IMR-90 (cell line): Measurements from ENCODE around the gene HSPA13. TPM values are rescaled to one million over a fixed set of nuclear protein-coding genes. Genes with fewer than 3 reads are reported as not detected.

ENCODE experiments used
- ATAC-seq: fragments of 200-7000 bp; cut with Tn5 transposase; 2 replicates; pipeline ENCODE4 v1.9.1; 2020; ENCODE audit warnings: low read depth, mild to moderate bottlenecking, moderate library complexity
- BruUV-seq: library from RNA; stranded (reverse); fragments of 400-500 nt; replicated peaks from 2 replicates; lab custom pipeline; 2021; lab: Mats Ljungman, UMichigan
- CTCF ChIA-PET: fragments of 300-600 bp; formaldehyde crosslinking; extraction: SDS; loops from one replicate; lab custom pipeline; 2021; ENCODE audit warnings: antibody characterized with exemption; lab: Yijun Ruan, JAX
- POLR2A ChIA-PET: fragments of 300-600 bp; sonication (Branson Sonifier 250); formaldehyde crosslinking; loops from one replicate; lab custom pipeline; 2022; ENCODE audit warnings: antibody characterized with exemption; ENCODE audit not compliant: unreplicated experiment; lab: Charles Lee
- DNase-seq: peaks from one replicate; pipeline ENCODE4 v3.0.0; 2013
- H2AFZ ChIP-seq: replicated peaks from 2 replicates; pipeline ENCODE3; 2013; ENCODE audit warnings: low read length, mild to moderate bottlenecking; ENCODE audit not compliant: poor library complexity
- H2AK5ac ChIP-seq: 2 replicates; pipeline ENCODE4 v1.6.1; 2013; ENCODE audit warnings: low read depth, low read length, inconsistent platforms
- H2AK9ac ChIP-seq: replicated peaks from 2 replicates; pipeline ENCODE3; 2013; ENCODE audit warnings: mild to moderate bottlenecking, low read depth, low read length, moderate library complexity; ENCODE audit not compliant: poor library complexity
- H2BK120ac ChIP-seq: 2 replicates; pipeline ENCODE4 v1.6.1; 2013; ENCODE audit warnings: low read depth, low read length, inconsistent platforms
- H2BK15ac ChIP-seq: 3 replicates; pipeline ENCODE4 v1.6.1; 2013; ENCODE audit warnings: low read depth, low read length, inconsistent platforms
- H2BK20ac ChIP-seq: 2 replicates; pipeline ENCODE4 v1.6.1; 2013; ENCODE audit warnings: low read depth, mild to moderate bottlenecking, inconsistent platforms, low read length, moderate library complexity
- H2BK5ac ChIP-seq: 2 replicates; pipeline ENCODE4 v1.6.1; 2013; ENCODE audit warnings: mild to moderate bottlenecking, low read depth, low read length, inconsistent platforms; ENCODE audit not compliant: poor library complexity, severe bottlenecking
- H3K14ac ChIP-seq: replicated peaks from 2 replicates; pipeline ENCODE4 v1.6.1; 2013; ENCODE audit warnings: low read depth, low read length, inconsistent platforms
- H3K18ac ChIP-seq: 2 replicates; pipeline ENCODE4 v1.6.1; 2013; ENCODE audit warnings: low read depth, low read length, control low read depth
- H3K23ac ChIP-seq: 2 replicates; pipeline ENCODE4 v1.6.1; 2013; ENCODE audit warnings: low read depth, low read length, inconsistent platforms
- H3K27ac ChIP-seq: 2 replicates; pipeline ENCODE4 v1.5.1; 2013; ENCODE audit warnings: mild to moderate bottlenecking, control low read depth, low read length; ENCODE audit not compliant: insufficient read depth
- H3K27me3 ChIP-seq: 2 replicates; pipeline ENCODE4 v1.6.1; 2013; ENCODE audit warnings: low read length; ENCODE audit not compliant: control insufficient read depth, insufficient read depth
- H3K36me3 ChIP-seq: 2 replicates; pipeline ENCODE4 v1.6.1; 2013; ENCODE audit warnings: low read length, mixed read lengths; ENCODE audit not compliant: control insufficient read depth, insufficient read depth
- H3K4ac ChIP-seq: 2 replicates; pipeline ENCODE4 v1.6.1; 2013; ENCODE audit warnings: low read depth, low read length, inconsistent platforms
- H3K4me1 ChIP-seq: 2 replicates; pipeline ENCODE4 v1.6.1; 2013; ENCODE audit warnings: low read length, mixed read lengths; ENCODE audit not compliant: control insufficient read depth, insufficient read depth
- H3K4me2 ChIP-seq: 2 replicates; pipeline ENCODE4 v1.6.1; 2013; ENCODE audit warnings: low read depth, mild to moderate bottlenecking, control low read depth, low read length, moderate library complexity
- H3K4me3 ChIP-seq: 2 replicates; pipeline ENCODE4 v1.5.1; 2013; ENCODE audit warnings: low read depth, mild to moderate bottlenecking, control low read depth, low read length, moderate library complexity; ENCODE audit not compliant: insufficient read depth
- H3K56ac ChIP-seq: 2 replicates; pipeline ENCODE4 v1.6.1; 2013; ENCODE audit warnings: low read length, inconsistent platforms; ENCODE audit not compliant: insufficient read depth; ENCODE audit errors: extremely low read depth
- H3K79me1 ChIP-seq, 2 experiments: 2 replicates each; pipeline ENCODE4 v1.6.1; 2013; ENCODE audit warnings: low read length in 2 of 2, inconsistent platforms in 1 of 2, low read depth in 1 of 2
- H3K9ac ChIP-seq: 2 replicates; pipeline ENCODE4 v1.6.1; 2013; ENCODE audit warnings: low read depth, low read length, control low read depth
- H3K9me1 ChIP-seq: 2 replicates; pipeline ENCODE4 v1.6.1; 2013; ENCODE audit warnings: low read length, inconsistent platforms; ENCODE audit not compliant: insufficient read depth
- H3K9me3 ChIP-seq: 2 replicates; pipeline ENCODE4 v1.6.1; 2013; ENCODE audit warnings: low read length; ENCODE audit not compliant: control insufficient read depth, insufficient read depth
- H4K20me1 ChIP-seq: 2 replicates; pipeline ENCODE4 v1.6.1; 2013; ENCODE audit warnings: low read length, inconsistent platforms; ENCODE audit not compliant: insufficient read depth
- H4K5ac ChIP-seq: 2 replicates; pipeline ENCODE4 v1.6.1; 2013; ENCODE audit warnings: mild to moderate bottlenecking, low read depth, low read length, control low read depth
- H4K8ac ChIP-seq, 2 experiments: 2 replicates each; pipeline ENCODE4 v1.6.1; 2013; ENCODE audit warnings: low read depth in 2 of 2, low read length in 2 of 2, control low read depth in 1 of 2, inconsistent platforms in 1 of 2
- H4K91ac ChIP-seq: 2 replicates; pipeline ENCODE4 v1.6.1; 2013; ENCODE audit warnings: low read depth, low read length, inconsistent platforms; ENCODE audit not compliant: insufficient read depth
- CHD1 ChIP-seq: IDR thresholded peaks from 2 replicates; pipeline ENCODE4 v1.6.1; 2012; ENCODE audit warnings: low read depth, low read length, improper control_type of control experiment
- MAFK ChIP-seq: IDR thresholded peaks from 2 replicates; pipeline ENCODE4 v1.6.1; 2012; ENCODE audit warnings: low read depth, low read length, improper control_type of control experiment
- RFX5 ChIP-seq: IDR thresholded peaks from 2 replicates; pipeline ENCODE4 v1.8.0; 2012; ENCODE audit warnings: low read depth, mild to moderate bottlenecking, low read length, moderate library complexity
- WGBS, 2 experiments: methylation state at CpG; one replicate each; pipeline versions ENCODE4 v1.1.5 to v1.1.7; 2013; ENCODE audit warnings: missing lambda C conversion rate in 2 of 2; ENCODE audit not compliant: insufficient read length in 1 of 2; ENCODE audit errors: extremely low coverage in 2 of 2; 5-methylcytosine and 5-hydroxymethylcytosine counted together
- dilution Hi-C: fragments of 300-500 bp; cut with HindIII; formaldehyde crosslinking; loops from one replicate; pipeline ENCODE4 v1.14.3; 2018; ENCODE audit warnings: low sequenced_read_pairs; ENCODE audit not compliant: unreplicated experiment
- in situ Hi-C: fragments of 300-500 bp; cut with MboI; formaldehyde crosslinking; loops from 3 replicates; pipeline ENCODE4 v1.14.3; 2019; ENCODE audit warnings: low sequenced_read_pairs, inconsistent platforms, mixed read lengths
- intact Hi-C: fragments of 100-400 bp; cut with micrococcal nuclease; formaldehyde crosslinking; loops from 2 replicates; pipeline ENCODE4 v1.10.0; 2022
- polyA plus RNA-seq, 3 experiments: library from polyadenylated mRNA; depleted of rRNA; stranded (reverse); fragments of >200 nt; gene quantifications; 2 replicates each; pipeline ENCODE4 v1.2.3, GENCODE V29; 2012; ENCODE audit warnings: low replicate concordance in 1 of 3
- total RNA-seq: library from RNA; depleted of rRNA; stranded (reverse); fragments of >200 nt; gene quantifications from 2 replicates; pipeline ENCODE4 v1.2.3, GENCODE V29; 2012

Gene HSPA13
- total and polyA plus RNA-seq, 2 of the 4 experiments (the other 2 are of a cell fraction) = 16.3 to 43.7 TPM

- no peak overlapping the region for H2AK9ac ChIP-seq
Measured at GRCh38 chr21:14384453-14384852, 1.5 kb upstream of the HSPA13 start.

More at GRCh38 chr21:14384453-14384852, 1.5 kb upstream of the HSPA13 start:
- BruUV-seq = no TSS peak
- H3K27me3 ChIP-seq = no peaks in the 10 kb centered on the region
- H2BK20ac ChIP-seq = no peak overlapping the region
- H4K91ac ChIP-seq = no peak overlapping the region
- in situ Hi-C loops = loop anchor here (25.0 kb wide), 1 partner anchor 703 kb away; no protein-coding TSS in a partner anchor
- no peak overlapping the region for H3K18ac ChIP-seq
- ATAC-seq = no peak
- ChIA-PET CTCF (no interaction called here), POLR2A (no interaction called here)
- no peak overlapping the region for H3K9ac ChIP-seq
- H3K23ac ChIP-seq = no peak overlapping the region
- no peaks in the 10 kb centered on the region for H3K9me3 ChIP-seq
- no peak overlapping the region for H3K4me3 ChIP-seq
- H2BK120ac ChIP-seq = no peak overlapping the region
- intact Hi-C loops = loop anchor here (5.0 kb wide), 1 partner anchor 683 kb away; no protein-coding TSS in a partner anchor
- H3K79me1 ChIP-seq = peaks cover 15 to 21% of the 10 kb centered on the region in 2 experiments; a peak in 2 of 4 replicates
- no peaks in the 10 kb centered on the region; the same call in 1 of the 2 replicates for H3K9me1 ChIP-seq
- no CpG with 5 or more reads among the region's 2 CpGs for WGBS, 2 experiments
- no peak for DNase-seq
- H4K5ac ChIP-seq = no peak overlapping the region
- no peak for TF ChIP-seq CHD1
- no peak for TF ChIP-seq MAFK
- no peak for TF ChIP-seq RFX5
- no peak overlapping the region for H2AK5ac ChIP-seq
- peak overlapping the region in 1 of 2 experiments; percentile 70; a peak in 1 of 4 replicates for H4K8ac ChIP-seq
- dilution Hi-C loops = no loop called here
- H3K4me2 ChIP-seq = no peak overlapping the region
- no peak overlapping the region for H3K27ac ChIP-seq
- H3K14ac ChIP-seq = no peak overlapping the region
- no peak overlapping the region for H3K4ac ChIP-seq
- H2BK5ac ChIP-seq = no peak overlapping the region
- no peaks in the 10 kb centered on the region for H3K36me3 ChIP-seq
- no peak overlapping the region for H2AFZ ChIP-seq
- no peak overlapping the region for H3K56ac ChIP-seq
- no peaks in the 10 kb centered on the region; the same call in 1 of the 2 replicates for H4K20me1 ChIP-seq
- H3K4me1 ChIP-seq = no peaks in the 10 kb centered on the region
- no peak overlapping the region for H2BK15ac ChIP-seq
